Activated CD8-positive, alpha-beta T cell treated with anti-CD3 and anti-CD28 coated beads, Interleukin-2, amount 10 ng/mL, durations not matched to agents 7 days and 5 days (primary cell): ENCODE measurements around the gene LZIC. TPM values are rescaled to one million over a fixed set of nuclear protein-coding genes. Genes with fewer than 3 reads are reported as not detected.
A peak's percentile ranks its signal among the peaks of the same experiment; 100 is the strongest.

Experiments used
- ATAC-seq: fragments of 150-1000 bp; cut with Tn5 transposase; one replicate; pipeline ENCODE4 v1.10.0; 2021; ENCODE audit warnings: moderate library complexity
- CTCF ChIA-PET: fragments of 350-600 bp; sonication (Branson Sonifier 250); formaldehyde crosslinking; loops from one replicate; lab custom pipeline; 2021; ENCODE audit warnings: antibody characterized with exemption; lab: Charles Lee
- POLR2A ChIA-PET: fragments of 350-600 bp; sonication (Branson Sonifier 250); formaldehyde crosslinking; loops from one replicate; lab custom pipeline; 2021; ENCODE audit warnings: antibody characterized with exemption; lab: Charles Lee
- DNase-seq: peaks from one replicate; pipeline ENCODE4 v3.0.0-alpha.2; 2020
- H3K27ac Mint-ChIP-seq: one replicate; pipeline ENCODE4 v1.8.0; 2021; ENCODE audit warnings: mild to moderate bottlenecking, mixed read lengths
- H3K27me3 Mint-ChIP-seq: one replicate; pipeline ENCODE4 v1.8.0; 2021; ENCODE audit warnings: low read depth, mixed read lengths
- H3K36me3 Mint-ChIP-seq: one replicate; pipeline ENCODE4 v1.8.0; 2021; ENCODE audit warnings: low read depth, mixed read lengths
- H3K4me1 Mint-ChIP-seq: one replicate; pipeline ENCODE4 v1.8.0; 2021; ENCODE audit warnings: low read depth, mixed read lengths
- H3K4me3 Mint-ChIP-seq: one replicate; pipeline ENCODE4 v1.8.0; 2021; ENCODE audit warnings: mild to moderate bottlenecking, mixed read lengths
- H3K9me3 Mint-ChIP-seq: one replicate; pipeline ENCODE4 v1.8.0; 2022; ENCODE audit warnings: mixed read lengths; ENCODE audit not compliant: insufficient read depth
- microRNA-seq: library from miRNA; unstranded; fragments of <30 nt; microRNA quantifications from one replicate; pipeline ENCODE4 v1.2.0, GENCODE V29; 2022
- total RNA-seq, 2 experiments: library from RNA; stranded (reverse); gene quantifications; one replicate each; pipeline ENCODE4 v1.2.3, GENCODE V29; 2021

The LZIC gene
- total RNA-seq, 2 experiments from 2014 or later: 34.7 to 36.3 TPM

DNA sequence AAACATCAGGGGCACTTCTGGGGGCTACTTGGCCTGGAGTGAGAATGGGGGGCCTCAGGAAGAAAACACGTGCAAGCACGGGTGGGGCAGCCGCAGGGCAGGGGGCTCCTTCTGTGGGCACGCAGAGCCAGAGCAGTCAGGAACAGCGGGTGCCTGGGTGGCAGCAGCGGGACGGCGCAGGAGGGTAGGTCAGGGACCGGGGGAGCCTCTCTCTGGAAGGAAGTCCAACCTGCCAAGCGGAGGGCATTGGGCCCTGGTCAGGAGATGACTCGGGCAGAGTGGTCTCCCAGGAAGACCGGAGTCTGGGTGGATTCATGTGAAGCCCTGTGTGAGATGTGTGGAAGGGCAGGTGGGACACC is 60.3 kb downstream of the LZIC start:
- no peak for ATAC-seq
- CTCF ChIA-PET: interaction anchor here (1.0 to 1.8 kb wide), 7 partner anchors 8 to 101 kb away, joined by 3 to 5 read pairs (median 3); no protein-coding TSS in a partner anchor
- H3K27ac Mint-ChIP-seq: peak overlapping the region; percentile 91

DNA sequence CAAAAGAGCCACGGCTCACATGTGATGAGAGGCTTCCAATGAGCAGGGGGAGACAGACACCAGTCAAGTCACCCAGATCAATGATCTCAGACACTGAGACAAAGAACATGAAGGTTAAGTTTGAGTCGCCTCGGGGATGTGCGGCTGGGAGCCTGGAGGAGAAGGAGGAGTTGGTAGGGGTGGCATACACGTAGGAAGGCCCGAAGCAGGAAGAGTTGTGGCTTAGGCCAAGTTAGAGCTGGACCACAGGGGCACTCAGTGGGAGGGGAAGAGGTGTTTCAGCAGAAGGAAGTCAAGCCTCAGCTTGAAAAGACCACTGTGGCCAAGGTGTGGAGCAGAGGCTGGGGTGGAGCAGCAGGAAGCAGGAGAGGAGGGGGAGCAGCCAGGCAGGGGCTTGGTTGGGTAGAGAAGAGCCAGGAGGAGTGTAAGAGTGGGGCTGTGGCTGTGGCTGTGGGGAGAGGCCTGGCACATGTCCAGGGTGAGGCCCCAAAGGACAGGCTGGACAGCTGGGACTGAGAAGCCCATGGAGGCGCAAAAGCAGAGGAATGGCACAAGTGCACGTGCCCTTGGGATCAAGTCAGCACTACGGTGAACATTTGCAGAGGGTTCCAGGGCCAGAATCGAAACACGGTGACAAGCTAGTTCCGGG is 60.8 kb downstream of the LZIC start:
- peak overlapping the region; percentile 20 for H3K4me3 Mint-ChIP-seq

More for the DNA sequence above, 60.3 kb downstream of the LZIC start:
- H3K27me3 Mint-ChIP-seq: no peaks in the 10 kb centered on the region
- POLR2A ChIA-PET: interaction anchor here (1.0 to 2.1 kb wide), 4 partner anchors 7 to 60 kb away, joined by 3 to 6 read pairs (median 4); partner anchors contain the start of genes LZIC and NMNAT1
- H3K4me1 Mint-ChIP-seq: peaks cover 37% of the 10 kb centered on the region
- H3K4me3 Mint-ChIP-seq: peak overlapping the region; percentile 20
- no peak for DNase-seq
- no peaks in the 10 kb centered on the region for H3K9me3 Mint-ChIP-seq
- H3K36me3 Mint-ChIP-seq: no peaks in the 10 kb centered on the region

DNA sequence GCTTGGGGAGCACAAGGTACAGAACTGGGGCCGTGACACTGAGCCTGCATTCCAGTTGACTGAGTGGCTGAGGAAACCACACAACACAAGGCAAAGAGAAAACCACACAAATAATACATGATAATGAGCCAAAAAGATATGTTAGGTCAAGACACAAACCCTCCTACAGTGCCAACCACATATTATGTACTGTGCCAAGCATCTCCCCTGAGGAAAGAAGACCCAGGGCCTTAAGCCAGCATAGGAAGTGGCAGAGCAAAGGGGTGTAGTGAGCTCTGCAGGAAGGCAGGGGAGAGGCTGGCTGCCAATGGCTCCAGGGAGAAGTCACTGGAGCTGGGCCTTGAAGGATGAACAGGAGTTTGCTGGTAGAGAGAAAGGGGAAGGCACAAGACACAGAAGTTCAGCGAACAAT is 61.3 kb downstream of the LZIC start:
- ChIA-PET POLR2A (interaction anchor here (1.4 to 2.1 kb wide), 2 partner anchors 8 to 61 kb away, joined by 3 to 6 read pairs; partner anchors contain the start of genes LZIC and NMNAT1), CTCF (interaction anchor here (1.0 to 1.8 kb wide), 5 partner anchors 25 to 100 kb away, joined by 3 to 5 read pairs (median 3); no protein-coding TSS in a partner anchor)
- no peaks in the 10 kb centered on the region for H3K27me3 Mint-ChIP-seq
- H3K27ac Mint-ChIP-seq: peak overlapping the region; percentile 91
- ATAC-seq: peak; percentile 72
- H3K36me3 Mint-ChIP-seq: no peaks in the 10 kb centered on the region
- DNase-seq: no peak
- peaks cover 39% of the 10 kb centered on the region for H3K4me1 Mint-ChIP-seq
- no peaks in the 10 kb centered on the region for H3K9me3 Mint-ChIP-seq
- peak overlapping the region; percentile 20 for H3K4me3 Mint-ChIP-seq

More for the DNA sequence above, 60.8 kb downstream of the LZIC start:
- H3K36me3 Mint-ChIP-seq: no peaks in the 10 kb centered on the region
- ChIA-PET POLR2A (interaction anchor here (1.0 to 2.1 kb wide), 4 partner anchors 8 to 61 kb away, joined by 3 to 6 read pairs (median 4); partner anchors contain the start of genes LZIC and NMNAT1), CTCF (interaction anchor here (1.0 to 1.8 kb wide), 7 partner anchors 8 to 100 kb away, joined by 3 to 5 read pairs (median 3); no protein-coding TSS in a partner anchor)
- DNase-seq: peak; percentile 62
- H3K27me3 Mint-ChIP-seq: no peaks in the 10 kb centered on the region
- peak overlapping the region; percentile 91 for H3K27ac Mint-ChIP-seq
- no peaks in the 10 kb centered on the region for H3K9me3 Mint-ChIP-seq
- H3K4me1 Mint-ChIP-seq: peaks cover 37% of the 10 kb centered on the region
- peak; percentile 80 for ATAC-seq

Small RNA genes within 50 kb of the gene (microRNA-seq; reads per million reads assigned to microRNA genes)
- gene MIR5697: 2.3 reads per million

Other genes starting within 250 kb of the LZIC start
- gene CLSTN1, start 119.4 kb downstream of the LZIC start, total RNA-seq: 10 to 100 TPM; 91.1 to 96.8 TPM
- 10 to 100 TPM; 18.2 to 23.6 TPM for gene CTNNBIP1, start 33.1 kb downstream of the LZIC start, total RNA-seq
- gene NMNAT1, start 84 bp upstream of the LZIC start, total RNA-seq: 1 to 10 TPM; 6.2 to 6.3 TPM
- gene RBP7, start 53.8 kb upstream of the LZIC start, total RNA-seq: not detected
- 10 to 100 TPM; 30.7 to 32.0 TPM for gene UBE4B, start 89.6 kb upstream of the LZIC start, total RNA-seq